HG03045 (cell line): ENCODE measurements around the gene DHRS7C.

ENCODE experiments used
- ATAC-seq: cut with Tn5 transposase; IDR thresholded peaks from one replicate; pipeline ENCODE4 v1.9.1; 2021; ENCODE audit warnings: mild to moderate bottlenecking, moderate library complexity; ENCODE audit not compliant: unreplicated experiment

The DHRS7C gene

DNA sequence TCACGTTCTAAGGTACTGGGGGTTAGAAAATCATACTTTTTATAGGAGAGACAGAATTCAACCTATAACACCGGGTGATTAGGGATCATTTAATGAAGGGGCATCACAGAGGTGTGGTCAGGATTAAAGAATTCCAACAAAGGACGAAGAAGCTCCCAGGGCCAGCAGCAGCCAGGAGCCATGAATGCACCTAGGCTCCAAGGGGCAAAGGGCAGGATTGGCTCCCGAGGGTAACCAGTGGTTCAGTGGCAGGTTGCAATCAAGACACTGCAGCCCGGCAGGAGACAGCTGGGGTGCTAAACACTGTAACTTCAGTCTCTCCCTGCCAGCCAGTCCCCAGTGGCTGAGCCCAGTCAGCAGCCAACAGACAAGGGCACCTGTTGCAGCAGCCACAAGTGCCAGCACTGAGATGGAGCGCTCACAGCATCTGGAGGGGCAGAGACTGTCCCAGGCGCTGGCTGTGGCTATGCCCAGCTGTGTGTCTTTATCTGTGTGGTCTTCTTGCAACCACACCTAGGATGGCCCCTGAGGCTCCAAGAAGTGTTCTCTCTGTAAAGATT is 23.9 kb downstream of the DHRS7C start:
- ATAC-seq: no peak

DNA sequence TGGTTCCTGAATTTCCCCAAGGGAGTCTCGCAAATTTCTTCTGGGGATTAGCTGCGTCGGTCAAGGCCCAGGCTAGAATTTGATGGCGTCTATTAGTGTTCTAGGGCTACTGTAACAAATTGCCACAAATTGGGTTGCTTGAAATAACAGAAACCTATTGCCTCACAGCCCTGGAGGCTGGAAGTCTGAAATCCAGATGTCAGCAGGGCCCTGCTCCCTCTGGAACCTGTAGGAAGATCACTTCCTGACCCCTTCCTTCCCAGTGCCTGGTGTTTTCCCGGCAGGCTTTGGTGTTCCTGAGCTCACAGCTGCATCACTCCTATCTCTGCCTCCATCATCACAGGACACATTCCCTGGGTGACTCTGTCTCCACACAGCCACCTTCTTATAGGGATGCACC is 24.4 kb downstream of the DHRS7C start:
- no peak for ATAC-seq

DNA sequence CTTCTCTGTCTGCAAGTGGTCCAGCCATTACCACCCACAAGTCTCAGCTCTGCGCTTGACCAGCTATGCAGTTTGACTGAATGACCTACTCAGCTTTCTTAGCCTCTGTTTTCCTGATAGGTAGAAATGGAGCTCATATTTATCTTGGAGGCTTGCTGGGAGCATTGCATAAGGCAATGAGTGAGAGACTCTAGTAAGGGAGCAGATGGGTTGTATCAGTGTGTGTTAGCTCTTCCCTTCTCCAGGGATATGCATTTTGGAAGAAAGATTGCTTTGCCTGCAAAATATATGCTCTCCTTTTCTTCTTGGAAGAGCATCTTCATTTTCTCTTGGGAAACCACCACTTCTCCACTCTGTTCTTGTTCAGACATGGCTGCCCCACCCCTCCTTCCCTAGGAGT is 26.1 kb downstream of the DHRS7C start:
- ATAC-seq: no peak

DNA sequence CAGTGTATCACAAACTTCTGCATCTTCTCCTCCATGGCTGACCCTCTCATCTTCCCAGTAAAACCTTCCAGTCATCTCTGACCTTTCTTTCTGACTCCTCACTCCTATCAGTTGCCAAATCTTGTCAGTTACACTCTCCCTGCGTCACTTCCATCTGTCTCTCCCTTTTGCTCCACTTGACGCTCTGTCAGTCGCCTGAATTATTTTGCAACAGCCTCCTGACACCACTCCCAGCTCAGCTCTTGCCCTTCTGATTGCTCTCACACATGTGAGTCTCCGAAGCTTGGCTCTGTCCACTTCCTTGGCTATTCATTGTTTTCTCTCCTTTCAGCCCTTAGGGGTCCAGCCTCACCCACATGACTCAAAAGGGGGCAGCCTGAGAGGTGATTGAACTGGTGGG is 27.7 kb downstream of the DHRS7C start:
- no peak for ATAC-seq

DNA sequence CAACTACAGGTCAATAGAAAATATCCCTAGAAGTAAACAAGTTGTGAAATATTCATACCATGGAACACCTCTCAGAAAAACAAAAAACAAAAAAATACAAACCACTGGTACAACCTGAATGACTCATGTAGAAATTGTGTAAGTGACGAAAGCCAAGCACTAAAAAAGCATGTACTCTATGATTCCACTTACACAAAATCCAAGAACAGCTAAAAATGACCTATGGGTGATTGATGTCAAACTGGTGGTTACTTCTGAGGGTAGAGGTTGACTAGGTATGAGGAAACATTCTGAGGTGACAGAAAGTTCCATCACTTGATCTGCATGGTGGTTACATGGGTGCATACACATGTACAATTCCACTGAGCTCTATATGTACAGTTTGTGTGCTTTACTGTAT is 31.1 kb downstream of the DHRS7C start:
- no peak for ATAC-seq

DNA sequence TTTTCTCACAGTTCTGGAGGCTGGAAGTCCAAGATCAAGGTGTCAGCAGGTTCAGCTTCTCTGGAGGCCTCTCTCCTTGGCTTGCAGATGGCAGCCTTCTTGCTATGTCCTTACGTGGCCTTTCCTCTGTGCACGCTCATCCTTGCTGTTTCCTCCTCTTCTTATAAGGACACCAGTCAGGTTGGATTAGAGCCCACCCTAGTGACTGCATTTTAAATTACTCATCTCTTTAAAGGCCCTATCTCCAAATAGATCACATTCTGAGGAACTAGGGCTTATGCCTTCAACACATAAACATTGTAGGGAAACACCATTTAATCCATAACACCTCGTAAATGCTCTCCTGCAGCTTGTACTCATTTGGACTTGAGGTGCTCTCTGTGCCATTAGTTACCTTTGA is 36.3 kb downstream of the DHRS7C start:
- ATAC-seq: no peak

DNA sequence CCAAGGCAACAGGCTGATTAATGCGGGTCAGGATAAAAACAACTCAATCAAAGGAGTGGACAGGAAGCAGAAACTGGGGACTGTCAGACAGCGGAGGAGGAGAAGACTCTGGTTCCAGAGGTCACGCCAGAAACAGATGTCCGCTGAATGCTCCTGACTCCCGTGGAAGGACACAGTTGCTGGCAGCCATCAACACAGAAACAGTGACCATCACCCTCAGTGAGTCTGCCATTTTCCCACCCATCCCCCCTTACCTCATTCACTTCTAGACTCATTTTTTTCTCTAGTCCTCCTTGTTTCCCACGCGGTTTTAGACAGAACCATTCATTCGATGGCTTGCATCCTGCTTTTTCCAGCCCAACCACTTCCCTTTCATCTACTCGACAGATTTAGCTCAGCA is 40.9 kb downstream of the DHRS7C start:
- no peak for ATAC-seq

DNA sequence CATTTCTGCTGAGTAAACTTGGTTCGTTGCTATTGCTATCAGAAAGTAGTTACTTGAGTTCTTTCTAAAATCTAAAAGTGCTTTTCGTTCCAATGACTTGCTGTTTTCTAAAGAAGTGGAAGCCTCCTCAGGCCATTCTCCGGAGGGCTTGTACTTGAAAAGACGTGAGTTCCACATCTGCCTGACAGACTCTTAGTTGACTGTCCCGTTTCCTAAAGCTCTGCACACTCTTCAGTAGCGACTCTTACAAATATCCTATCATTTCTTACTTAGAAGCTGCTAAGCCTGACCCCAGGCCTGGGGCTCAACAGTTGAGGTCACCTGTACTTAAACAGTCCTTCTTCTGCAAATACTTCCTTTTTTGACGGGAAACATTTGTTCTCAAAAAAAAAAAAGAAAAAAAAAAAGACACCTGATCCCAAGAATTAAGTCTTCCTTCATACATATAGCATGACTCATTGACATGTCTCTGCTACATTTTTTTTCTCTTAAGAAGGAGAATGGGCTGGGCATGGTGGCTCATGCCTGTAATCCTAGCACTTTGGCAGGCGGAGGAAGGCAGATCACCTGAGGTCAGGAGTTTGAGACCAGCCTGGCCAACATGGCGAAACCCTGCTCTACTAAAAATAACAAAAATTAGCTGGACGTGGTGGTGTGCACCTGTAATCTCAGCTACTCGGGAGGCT is 61.5 kb downstream of the DHRS7C start:
- ATAC-seq: no peak

DNA sequence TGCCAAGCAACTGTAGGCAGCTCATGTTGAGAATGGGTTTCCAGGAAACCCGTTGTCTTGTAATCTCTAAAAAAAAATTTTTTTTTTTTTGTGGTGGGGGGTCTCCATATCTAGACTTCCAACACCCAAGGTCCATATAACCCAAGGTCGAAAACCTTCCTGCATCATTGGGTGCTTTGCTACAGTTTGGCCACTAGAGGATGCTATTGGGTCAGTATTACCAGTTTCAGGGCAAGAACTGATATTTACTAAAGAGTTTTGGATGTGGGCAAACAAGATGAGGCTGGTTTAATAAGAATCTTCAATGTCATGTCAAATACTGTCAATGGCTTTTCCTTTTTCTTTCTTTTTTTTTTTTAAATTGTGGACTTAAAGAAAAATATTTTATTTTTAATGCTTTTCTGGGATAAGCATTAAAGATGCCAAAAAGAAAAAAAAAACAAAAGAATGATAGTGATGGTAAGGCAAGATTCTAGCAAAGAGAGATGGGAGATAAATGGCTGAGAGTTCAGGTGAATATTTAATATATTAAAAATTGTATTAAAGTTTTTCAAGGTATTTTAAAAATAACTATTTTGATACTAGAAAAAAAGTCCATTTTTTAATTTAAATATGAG is 62.2 kb downstream of the DHRS7C start:
- no peak for ATAC-seq

DNA sequence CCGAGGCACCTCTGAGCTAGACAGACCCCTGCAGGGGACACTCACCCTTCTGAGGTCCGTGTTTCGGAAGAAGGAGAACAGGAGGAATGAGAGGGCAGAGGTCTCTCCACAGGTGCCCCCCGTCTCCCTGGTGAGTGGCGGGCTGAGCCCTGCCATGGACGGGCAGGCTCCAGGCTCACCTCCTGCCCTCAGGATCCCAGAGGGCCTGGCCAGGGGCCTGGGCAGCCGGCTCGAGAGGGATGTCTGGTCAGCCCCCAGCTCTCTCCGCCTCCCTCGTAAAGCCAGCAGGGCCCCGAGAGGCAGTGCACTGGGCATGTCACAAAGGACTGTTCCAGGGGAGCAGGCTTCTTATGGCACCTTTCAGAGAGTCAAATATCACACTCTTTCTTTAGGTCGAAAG is 62.8 kb downstream of the DHRS7C start:
- no peak for ATAC-seq

DNA sequence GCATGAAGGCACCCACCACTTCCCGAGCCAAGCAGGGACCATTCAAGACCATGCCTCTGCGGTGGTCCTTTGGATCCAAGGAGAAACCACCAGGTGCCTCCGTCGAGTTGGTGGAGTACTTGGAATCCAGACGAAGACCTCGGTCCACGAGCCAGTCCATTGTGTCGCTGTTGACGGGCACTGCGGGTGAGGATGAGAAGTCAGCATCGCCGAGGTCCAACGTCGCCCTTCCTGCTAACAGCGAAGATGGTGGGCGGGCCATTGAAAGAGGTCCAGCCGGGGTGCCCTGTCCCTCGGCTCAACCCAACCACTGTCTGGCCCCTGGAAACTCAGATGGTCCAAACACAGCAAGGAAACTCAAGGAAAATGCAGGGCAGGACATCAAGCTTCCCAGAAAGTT is 63.4 kb downstream of the DHRS7C start:
- ATAC-seq: no peak

DNA sequence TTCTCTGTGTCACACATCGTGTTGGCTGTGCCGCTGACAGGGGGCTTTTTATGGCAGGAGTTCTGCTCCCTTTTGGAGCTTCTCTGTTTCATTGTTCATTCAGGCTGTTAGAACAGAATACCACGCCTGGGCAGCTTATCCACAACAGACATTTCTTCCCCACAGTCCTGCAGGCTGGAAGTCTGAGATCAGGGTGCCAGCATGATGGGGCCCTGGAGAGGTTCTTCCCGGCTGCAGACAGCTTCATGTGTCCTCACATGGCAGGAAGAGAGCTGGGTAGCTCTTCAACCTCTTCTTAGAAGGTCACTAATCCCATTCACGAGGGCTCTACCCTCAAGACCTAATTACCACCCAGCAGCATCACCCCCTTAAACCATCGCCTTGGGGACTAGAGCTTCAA is 65.1 kb downstream of the DHRS7C start:
- ATAC-seq: no peak

DNA sequence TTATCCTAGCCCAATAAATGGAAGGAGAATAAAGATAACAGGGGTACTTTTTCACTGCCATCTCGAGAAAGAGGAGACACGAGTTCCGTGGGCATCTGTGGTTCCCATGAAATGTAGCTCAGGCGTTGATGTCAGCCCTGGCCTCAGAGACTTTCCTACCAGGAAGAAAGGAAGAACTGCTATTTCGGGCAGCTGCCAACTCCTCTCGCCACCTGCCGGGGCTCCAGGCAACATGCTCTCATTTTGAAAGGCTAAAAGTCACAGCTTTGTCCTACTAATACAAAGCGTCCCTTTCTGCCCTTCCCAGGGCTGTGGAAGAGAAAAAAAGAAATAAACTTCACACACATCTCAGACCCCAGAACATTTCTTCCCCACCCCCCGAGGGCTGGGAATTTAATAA is 65.8 kb downstream of the DHRS7C start:
- ATAC-seq: no peak
